Glomerular endothelial cell (primary cell): Measurements from ENCODE around the gene GNAT1. TPM values are rescaled to one million over a fixed set of nuclear protein-coding genes. Genes with fewer than 3 reads are reported as not detected.
"Not testable (repeated sequence)": the region's sequence is repeated elsewhere in the genome, so short reads cannot be mapped to it uniquely, and the experiment has no call there.

Source experiments
- DNase-seq: peaks from one replicate; pipeline ENCODE4 v3.0.0-alpha.2; 2011; ENCODE audit warnings: low read depth, low spot score; ENCODE audit errors: extremely low read depth
- total RNA-seq: library from RNA; depleted of rRNA; stranded (reverse); fragments of >200 nt; gene quantifications from 2 replicates; pipeline ENCODE4 v1.2.3, GENCODE V29; 2015

Gene GNAT1
- total RNA-seq, 1 donor from 2014 or later: not detected

DNA sequence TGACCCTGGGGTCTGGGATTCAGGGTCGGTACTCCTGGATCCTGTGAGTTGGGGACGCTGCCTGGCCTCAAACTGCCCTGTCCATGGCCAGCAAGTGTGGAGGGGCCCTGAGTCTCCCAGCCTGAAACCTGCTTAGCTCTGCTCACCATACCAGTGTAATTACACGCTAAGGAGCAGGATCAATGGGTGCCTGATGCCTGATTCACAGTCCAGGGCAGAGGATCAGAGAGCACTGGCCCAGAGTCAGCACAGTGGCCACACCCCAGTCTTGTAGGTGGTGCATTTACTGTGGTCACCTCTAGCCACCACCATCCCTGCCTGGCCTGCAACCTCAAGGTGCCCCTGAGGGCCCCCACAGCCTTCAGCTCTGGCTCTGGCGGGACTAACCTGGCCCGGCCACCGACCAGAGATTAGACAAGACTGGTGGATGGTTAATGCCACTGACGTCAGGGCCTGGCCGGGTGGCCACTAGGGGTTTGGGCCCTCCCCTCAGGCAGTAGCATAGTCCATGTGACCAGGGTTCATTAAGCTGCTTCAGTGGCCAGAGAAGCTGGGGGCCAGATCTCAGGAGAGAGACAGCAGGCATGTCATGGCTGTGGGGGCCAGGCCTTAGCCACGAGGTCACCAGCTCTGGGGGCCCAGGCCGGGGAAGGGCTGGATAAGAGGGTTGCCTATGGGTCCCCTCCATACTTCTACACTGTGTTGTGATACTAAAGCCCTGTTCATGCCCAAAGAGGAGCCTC, 10.3 kb downstream of the GNAT1 start:
- no peak for DNase-seq

- DNase-seq: no peak
Observed at GRCh38 chr3:50202353-50203112, 11.1 kb downstream of the GNAT1 start.

DNA sequence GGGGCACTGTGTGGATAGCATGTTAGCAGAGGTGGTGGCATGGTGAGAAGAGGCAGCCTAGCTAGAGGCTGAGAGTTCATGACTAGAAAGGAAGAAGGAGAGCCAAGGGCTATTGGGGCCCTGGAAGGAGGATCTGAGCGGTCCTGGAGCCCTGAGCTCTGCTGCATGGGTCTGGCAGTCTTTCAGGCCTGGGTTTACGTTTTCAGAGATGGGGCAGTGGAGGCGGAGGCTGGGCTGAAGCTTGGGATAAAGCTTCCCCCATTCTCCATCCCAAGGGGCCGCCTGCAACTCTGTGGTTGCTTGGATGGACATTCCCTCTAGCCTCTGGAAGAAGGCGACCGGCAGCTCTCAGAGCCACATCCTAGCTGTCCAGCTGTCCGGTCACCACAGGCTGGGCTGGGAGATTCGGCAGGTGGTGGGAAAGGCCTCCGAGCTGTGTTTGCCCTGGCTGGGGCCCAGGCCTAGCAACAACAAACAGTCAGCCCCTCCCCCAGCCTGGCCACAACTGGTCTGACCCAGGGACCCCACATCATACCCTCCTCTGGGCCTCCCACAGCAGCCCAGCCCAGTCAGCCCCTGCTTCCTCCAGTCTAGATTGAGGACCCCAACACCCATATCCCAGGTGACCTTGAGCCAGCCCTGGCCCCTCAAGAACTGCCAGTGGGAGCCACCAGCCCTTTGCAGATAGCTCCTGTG, 11.9 kb downstream of the GNAT1 start:
- DNase-seq: no peak

DNA sequence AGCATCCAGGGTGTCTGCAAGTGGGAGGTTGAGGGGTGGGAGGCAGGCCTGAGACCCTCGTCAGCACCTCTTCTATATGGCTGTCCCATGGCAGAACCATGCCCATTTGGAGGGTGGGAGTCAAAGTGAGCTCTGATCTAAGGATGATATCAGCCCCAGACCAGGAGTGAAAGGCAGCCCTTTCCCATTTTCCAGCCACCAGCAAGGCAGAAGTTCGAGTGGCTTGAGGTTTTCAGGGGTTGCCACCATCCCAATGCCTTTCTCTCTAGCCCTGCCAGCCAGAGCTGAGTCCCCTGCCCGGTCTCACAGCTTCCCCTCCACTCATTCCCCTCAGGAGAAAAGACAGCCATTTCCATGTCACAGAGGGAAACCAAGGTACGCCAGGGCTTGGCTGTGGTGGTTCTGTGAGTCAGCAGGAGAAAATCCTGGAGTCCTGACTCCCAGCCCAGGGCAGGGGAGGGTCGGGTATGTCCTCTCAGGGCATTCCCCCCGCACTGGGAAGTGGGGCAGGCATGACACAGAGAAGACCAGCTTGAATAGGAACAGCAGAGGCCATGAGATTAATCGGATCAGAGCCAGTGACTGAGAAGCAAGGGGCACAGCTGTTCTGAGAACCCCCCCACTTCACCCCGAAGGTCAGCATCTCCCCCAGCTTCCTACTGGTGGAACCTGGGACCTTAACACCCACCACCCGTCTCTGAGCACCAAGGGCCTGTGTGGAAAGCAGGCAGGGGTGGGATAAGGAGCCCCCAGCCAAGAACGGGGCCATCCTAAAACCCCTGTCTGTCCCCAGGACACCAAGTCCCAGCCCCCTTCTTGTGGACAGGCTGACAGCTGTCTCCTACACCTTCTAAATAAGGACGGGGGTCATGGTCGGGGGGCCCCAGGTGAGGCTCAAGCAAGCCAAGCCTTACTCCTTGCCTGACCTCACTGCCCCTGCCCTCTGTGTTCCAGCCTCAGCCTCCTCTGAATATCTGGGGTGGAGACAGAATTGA, 12.7 kb downstream of the GNAT1 start:
- DNase-seq: no peak

GRCh38 chr3:50204804-50205412, 13.5 kb downstream of the GNAT1 start, which contains the start of gene SLC38A3:
SLC38A3 (plus strand) TSS chr3:50205271; CDS start chr3:50214200, 8,929 bp downstream.
- no peak for DNase-seq

DNA sequence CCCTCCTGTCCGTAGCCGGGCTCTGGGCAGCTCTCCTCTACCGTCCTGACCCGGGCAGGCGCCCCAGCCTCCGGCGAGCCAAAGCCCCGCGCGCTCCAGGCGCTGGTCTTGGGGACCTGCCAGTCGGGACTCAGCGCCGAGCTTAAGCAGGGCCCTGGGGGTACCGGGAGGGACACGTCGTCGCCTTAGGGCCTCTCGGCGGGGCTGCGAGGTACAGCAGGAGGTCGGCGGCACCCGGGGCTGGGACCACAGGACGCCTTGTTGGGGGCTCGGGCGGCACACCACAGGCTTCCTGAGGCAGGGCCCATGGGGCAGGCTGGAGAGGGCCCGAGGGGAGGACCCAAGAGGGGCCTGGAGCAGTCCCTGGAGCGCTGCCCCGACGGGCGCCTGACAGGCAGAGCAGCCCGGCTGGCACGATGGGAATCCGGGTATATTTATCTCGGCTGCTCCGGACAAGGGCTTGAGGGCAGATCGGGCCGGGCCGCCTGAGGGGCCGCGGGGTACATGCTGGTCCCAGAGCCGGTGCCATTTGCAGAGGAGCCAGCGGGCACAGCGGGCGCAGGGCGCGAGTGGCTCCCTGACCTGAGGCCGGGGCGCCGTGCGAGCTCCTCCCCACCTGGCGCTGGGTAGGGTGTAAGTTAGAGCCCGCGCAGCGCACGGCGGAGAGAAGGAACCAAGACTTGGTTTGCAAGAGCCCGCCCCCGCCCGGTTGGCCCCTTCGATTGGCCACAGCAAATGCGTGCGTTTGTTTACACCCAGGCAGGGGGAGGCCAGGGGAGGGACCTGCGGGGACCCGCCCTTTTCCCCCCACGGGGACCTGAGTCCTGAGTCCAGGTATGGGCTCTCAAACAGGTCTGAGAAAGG, 14.2 kb downstream of the GNAT1 start:
- no peak for DNase-seq

GRCh38 chr3:50207359-50208042, 16.1 kb downstream of the GNAT1 start:
- DNase-seq: no peak

GRCh38 chr3:50208677-50209344, 17.4 kb downstream of the GNAT1 start:
- DNase-seq: no peak

- no peak for DNase-seq
Observed at GRCh38 chr3:50210176-50210509, 18.7 kb downstream of the GNAT1 start.

GRCh38 chr3:50210510-50211367, 19.3 kb downstream of the GNAT1 start:
- DNase-seq: no peak

DNA sequence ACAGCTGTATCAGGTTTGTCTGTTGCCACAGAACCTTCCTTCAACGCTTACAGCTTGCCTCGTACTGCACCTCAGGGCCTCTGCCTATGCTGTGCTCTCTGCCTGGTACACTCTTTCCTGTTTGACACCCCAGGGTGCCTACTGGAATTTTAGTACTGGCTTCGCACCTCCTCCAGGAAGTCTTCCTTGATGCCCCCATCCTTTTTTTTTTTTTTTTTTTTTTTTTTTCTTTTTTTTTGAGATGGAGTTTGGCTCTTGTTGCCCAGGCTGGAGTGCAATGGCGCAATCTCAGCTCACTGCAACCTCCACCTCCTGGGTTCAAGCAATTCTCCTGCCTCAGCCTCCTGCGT, 19.9 kb downstream of the GNAT1 start:
- not testable (repeated sequence) for DNase-seq

- no peak for DNase-seq
Observed at GRCh38 chr3:50211930-50212329, 20.5 kb downstream of the GNAT1 start.

DNA sequence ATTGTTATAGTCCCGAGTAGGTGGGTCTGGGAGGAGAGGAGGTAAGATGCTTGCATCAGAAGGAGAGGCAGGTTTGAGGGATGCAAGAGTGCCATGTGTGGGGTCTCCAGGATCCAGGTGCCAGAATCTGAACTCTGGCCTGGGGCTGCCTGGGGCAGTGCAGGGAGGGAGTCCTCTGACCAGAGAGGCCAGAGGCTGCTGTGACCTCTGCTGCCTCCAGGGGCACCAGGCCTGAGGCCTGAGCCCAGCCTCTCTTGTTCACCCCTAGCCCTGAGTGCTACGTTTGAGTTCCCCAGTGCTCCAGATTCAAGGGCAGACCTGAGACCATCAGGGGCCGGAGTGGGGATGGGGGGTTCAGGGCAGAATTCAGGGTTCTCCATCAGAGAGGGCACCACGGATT, 21.1 kb downstream of the GNAT1 start:
- DNase-seq: no peak

- DNase-seq: no peak
Observed at GRCh38 chr3:50212971-50213370, 21.6 kb downstream of the GNAT1 start.

DNA sequence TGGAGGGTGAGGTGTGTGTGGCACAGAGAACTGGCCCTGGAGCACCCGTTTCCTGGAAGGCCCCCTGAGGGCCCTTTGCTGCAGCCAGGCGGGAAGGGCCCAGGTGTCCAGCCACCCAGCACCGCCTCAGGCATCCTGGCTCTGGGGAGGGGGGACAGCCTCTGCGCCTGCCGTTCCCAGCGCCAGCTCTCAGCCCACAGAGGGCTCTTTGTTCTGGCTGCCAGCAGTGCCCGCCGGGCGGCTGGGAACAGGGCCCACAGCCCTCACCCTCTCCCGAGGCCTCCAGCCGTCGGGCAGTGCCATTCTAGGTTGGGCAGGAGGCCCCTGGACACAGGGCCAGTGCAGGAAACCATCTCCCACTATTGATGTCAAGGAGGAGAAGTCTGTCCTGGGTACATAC, 22.0 kb downstream of the GNAT1 start:
- DNase-seq: no peak

DNA sequence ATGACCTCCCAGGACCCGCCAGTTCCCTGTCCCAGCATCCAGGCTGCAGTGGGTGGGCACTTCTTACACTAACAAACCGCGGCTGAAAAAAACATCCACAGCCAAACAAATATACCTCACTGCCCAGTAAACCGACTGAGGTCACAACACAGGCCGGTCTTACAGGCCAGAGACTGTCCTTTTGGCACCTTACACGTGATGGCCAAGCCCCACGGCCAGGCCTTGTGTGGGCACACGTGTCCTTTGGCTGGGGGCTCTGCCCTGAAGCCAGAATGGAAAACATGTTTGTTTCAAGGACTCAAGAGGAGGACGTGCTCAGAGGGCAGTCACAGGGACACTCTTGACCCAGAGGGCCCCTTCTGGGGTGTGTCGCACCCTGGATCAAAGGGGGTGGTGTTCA, 23.4 kb downstream of the GNAT1 start:
- DNase-seq: no peak

DNA sequence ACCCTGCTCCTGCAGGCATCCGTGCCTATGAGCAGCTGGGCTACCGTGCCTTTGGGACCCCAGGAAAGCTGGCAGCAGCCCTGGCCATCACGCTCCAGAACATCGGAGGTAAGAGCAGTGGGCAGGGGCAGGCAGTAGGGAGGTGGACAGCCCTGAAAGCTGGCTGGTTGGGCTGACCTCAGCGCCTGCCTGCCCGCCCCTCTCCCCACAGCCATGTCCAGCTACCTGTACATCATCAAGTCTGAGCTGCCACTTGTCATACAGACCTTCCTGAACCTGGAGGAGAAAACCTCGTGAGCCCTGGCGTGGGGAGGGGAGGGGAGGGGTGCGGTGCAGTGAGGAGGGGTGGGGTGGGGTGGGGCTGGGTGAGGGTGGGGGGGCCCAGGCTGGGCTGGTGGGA, 24.1 kb downstream of the GNAT1 start:
- DNase-seq: no peak
